Activated T-helper 2 cell treated with anti-CD3 and anti-CD28 coated beads, Interferon-gamma antibody, Interleukin-2, Interleukin-4, amounts not matched to agents 10 μg/mL and 5 μg/mL and 100 μg/mL, durations not matched to agents 14 hours and 24 hours and 36 hours (primary cell): Measurements from ENCODE around the gene EEPD1. TPM values are rescaled to one million over a fixed set of nuclear protein-coding genes. Genes with fewer than 3 reads are reported as not detected.
"Not testable (repeated sequence)": the region's sequence is repeated elsewhere in the genome, so short reads cannot be mapped to it uniquely, and the experiment has no call there.

Experiments used
- DNase-seq: peaks from one replicate; pipeline ENCODE4 v3.0.0; 2021; ENCODE audit warnings: low spot score
- H3K27ac Mint-ChIP-seq: one replicate; pipeline ENCODE4 v1.8.0; 2021; ENCODE audit warnings: mixed read lengths
- H3K27me3 Mint-ChIP-seq: one replicate; pipeline ENCODE4 v1.8.0; 2021; ENCODE audit warnings: low read depth, mixed read lengths
- H3K36me3 Mint-ChIP-seq: one replicate; pipeline ENCODE4 v1.8.0; 2021; ENCODE audit warnings: low read depth, mixed read lengths
- H3K4me1 Mint-ChIP-seq: one replicate; pipeline ENCODE4 v1.8.0; 2021; ENCODE audit warnings: low read depth, mixed read lengths
- H3K4me3 Mint-ChIP-seq: one replicate; pipeline ENCODE4 v1.8.0; 2021; ENCODE audit warnings: low read depth, mild to moderate bottlenecking, moderate library complexity, mixed read lengths
- H3K9me3 Mint-ChIP-seq: one replicate; pipeline ENCODE4 v1.8.0; 2021; ENCODE audit warnings: mixed read lengths
- intact Hi-C: fragments of 100-400 bp; cut with micrococcal nuclease; formaldehyde crosslinking; loops from one replicate; pipeline ENCODE4 v1.15.1; 2023
- total RNA-seq: library from RNA; stranded (reverse); gene quantifications from 2 replicates; pipeline ENCODE4 v1.2.3, GENCODE V29; 2022

EEPD1 gene
- total RNA-seq, 1 donor from 2014 or later, result 0.57 TPM

DNA sequence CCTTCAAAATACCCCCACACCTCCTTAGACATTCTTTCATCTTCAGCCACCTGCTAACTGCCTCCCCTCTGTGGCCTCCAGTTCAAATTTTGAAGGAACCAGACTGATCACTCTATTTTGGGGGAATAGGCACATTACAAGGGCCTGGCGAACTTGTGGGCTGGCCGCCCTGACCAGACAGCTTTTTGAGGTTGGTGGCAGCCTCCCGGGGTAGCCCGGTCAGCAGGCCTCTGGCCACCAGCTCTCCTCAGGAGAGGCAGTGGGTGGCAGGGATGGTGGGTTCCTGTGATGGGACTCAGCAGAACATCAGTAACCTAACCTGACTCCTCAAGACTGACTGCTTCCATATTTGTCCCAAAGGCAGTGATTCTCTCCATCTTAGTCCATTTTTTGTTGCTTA lies 17.4 kb upstream of the EEPD1 start:
- Mint-ChIP-seq H3K27me3 (peaks cover 14% of the 10 kb centered on the region), H3K9me3 (no peaks in the 10 kb centered on the region), H3K27ac (no peak overlapping the region), H3K4me1 (peaks cover 8% of the 10 kb centered on the region), H3K36me3 (no peaks in the 10 kb centered on the region), H3K4me3 (no peak overlapping the region)
- intact Hi-C loops, result no loop called here
- no peak for DNase-seq

- H3K36me3 Mint-ChIP-seq, result no peaks in the 10 kb centered on the region
- no peak for DNase-seq
- intact Hi-C loops, result no loop called here
Measured at GRCh38 chr7:36137258-36137657, 15.8 kb upstream of the EEPD1 start.

GRCh38 chr7:36137754-36138153 lies 15.3 kb upstream of the EEPD1 start:
- H3K36me3 Mint-ChIP-seq, result no peaks in the 10 kb centered on the region
- no peak overlapping the region for H3K4me3 Mint-ChIP-seq
- no peak for DNase-seq
- H3K9me3 Mint-ChIP-seq, result no peaks in the 10 kb centered on the region
- peaks cover 18% of the 10 kb centered on the region for H3K27me3 Mint-ChIP-seq
- intact Hi-C loops, result no loop called here
- H3K27ac Mint-ChIP-seq, result no peak overlapping the region
- H3K4me1 Mint-ChIP-seq, result peaks cover 8% of the 10 kb centered on the region

More at GRCh38 chr7:36137258-36137657, 15.8 kb upstream of the EEPD1 start:
- Mint-ChIP-seq H3K27me3 (peaks cover 17% of the 10 kb centered on the region), H3K9me3 (no peaks in the 10 kb centered on the region), H3K4me1 (peaks cover 8% of the 10 kb centered on the region), H3K4me3 (no peak overlapping the region), H3K27ac (no peak overlapping the region)

- no peak for DNase-seq
- Mint-ChIP-seq H3K27ac (no peak overlapping the region), H3K27me3 (peaks cover 18% of the 10 kb centered on the region), H3K36me3 (no peaks in the 10 kb centered on the region), H3K4me3 (no peak overlapping the region), H3K9me3 (no peaks in the 10 kb centered on the region), H3K4me1 (peaks cover 8% of the 10 kb centered on the region)
- intact Hi-C loops, result no loop called here
Measured at GRCh38 chr7:36138209-36138608, 14.8 kb upstream of the EEPD1 start.

GRCh38 chr7:36141351-36141750 lies 11.7 kb upstream of the EEPD1 start:
- DNase-seq, result no peak
- Mint-ChIP-seq H3K27ac (no peak overlapping the region), H3K4me3 (no peak overlapping the region), H3K27me3 (peaks cover 38% of the 10 kb centered on the region), H3K4me1 (peaks cover 8% of the 10 kb centered on the region), H3K9me3 (no peaks in the 10 kb centered on the region), H3K36me3 (no peaks in the 10 kb centered on the region)
- intact Hi-C loops, result no loop called here

DNA sequence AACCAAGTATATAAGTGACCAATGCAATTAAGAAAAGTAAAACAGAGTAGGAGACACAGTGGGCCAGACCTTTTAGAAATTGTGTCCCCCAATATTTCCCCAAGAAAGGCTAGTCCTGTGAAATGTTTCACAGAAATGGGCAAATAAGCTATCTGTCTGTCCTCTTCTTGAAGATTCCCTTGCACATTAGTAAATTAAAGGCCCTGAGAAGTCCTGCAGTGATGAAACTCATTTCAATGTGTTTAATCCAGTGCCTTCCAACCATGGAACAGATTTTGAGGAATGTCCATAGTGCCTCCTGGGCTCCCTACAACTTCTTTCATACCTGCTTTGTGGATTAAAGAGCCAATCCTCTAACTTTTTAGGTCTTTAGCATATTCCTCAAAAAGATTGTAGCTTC lies 11.2 kb upstream of the EEPD1 start:
- DNase-seq, result no peak
- peaks cover 38% of the 10 kb centered on the region for H3K27me3 Mint-ChIP-seq
- no peaks in the 10 kb centered on the region for H3K9me3 Mint-ChIP-seq
- H3K4me1 Mint-ChIP-seq, result peaks cover 7% of the 10 kb centered on the region
- no peak overlapping the region for H3K4me3 Mint-ChIP-seq
- intact Hi-C loops, result no loop called here
- no peaks in the 10 kb centered on the region for H3K36me3 Mint-ChIP-seq
- H3K27ac Mint-ChIP-seq, result no peak overlapping the region

GRCh38 chr7:36144189-36144588 lies 8.9 kb upstream of the EEPD1 start:
- H3K27ac Mint-ChIP-seq, result no peak overlapping the region
- no peak for DNase-seq
- H3K36me3 Mint-ChIP-seq, result no peaks in the 10 kb centered on the region
- peaks cover 33% of the 10 kb centered on the region for H3K27me3 Mint-ChIP-seq
- no peak overlapping the region for H3K4me3 Mint-ChIP-seq
- intact Hi-C loops, result no loop called here
- no peaks in the 10 kb centered on the region for H3K9me3 Mint-ChIP-seq
- no peaks in the 10 kb centered on the region for H3K4me1 Mint-ChIP-seq

DNA sequence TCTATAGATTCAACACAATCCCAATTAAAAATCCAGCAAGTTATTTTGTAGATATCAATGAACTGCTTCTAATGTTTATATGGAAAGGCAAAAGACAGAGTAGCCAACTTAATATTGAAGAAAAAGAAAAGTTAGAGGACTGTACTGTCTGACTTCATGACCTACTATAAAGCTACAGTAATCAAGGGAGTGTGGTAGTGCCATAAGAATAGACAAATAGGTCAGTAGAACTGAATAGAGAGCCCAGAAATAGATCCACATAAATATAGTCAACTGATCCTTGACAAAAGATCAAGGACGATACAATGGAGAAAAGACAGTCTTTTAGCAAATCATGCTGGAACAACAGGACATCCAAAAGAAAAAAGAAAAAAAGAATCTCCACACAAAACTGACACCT lies 7.4 kb upstream of the EEPD1 start:
- H3K36me3 Mint-ChIP-seq, result no peaks in the 10 kb centered on the region
- H3K27me3 Mint-ChIP-seq, result peaks cover 31% of the 10 kb centered on the region
- no peak overlapping the region for H3K27ac Mint-ChIP-seq
- intact Hi-C loops, result no loop called here
- no peak overlapping the region for H3K4me3 Mint-ChIP-seq
- H3K4me1 Mint-ChIP-seq, result no peaks in the 10 kb centered on the region
- H3K9me3 Mint-ChIP-seq, result no peaks in the 10 kb centered on the region
- no peak for DNase-seq

GRCh38 chr7:36147361-36147760 lies 5.7 kb upstream of the EEPD1 start:
- Mint-ChIP-seq H3K4me1 (peaks cover 3% of the 10 kb centered on the region), H3K27ac (no peak overlapping the region), H3K27me3 (peaks cover 24% of the 10 kb centered on the region), H3K9me3 (no peaks in the 10 kb centered on the region), H3K36me3 (no peaks in the 10 kb centered on the region), H3K4me3 (no peak overlapping the region)
- no peak for DNase-seq
- intact Hi-C loops, result no loop called here

DNA sequence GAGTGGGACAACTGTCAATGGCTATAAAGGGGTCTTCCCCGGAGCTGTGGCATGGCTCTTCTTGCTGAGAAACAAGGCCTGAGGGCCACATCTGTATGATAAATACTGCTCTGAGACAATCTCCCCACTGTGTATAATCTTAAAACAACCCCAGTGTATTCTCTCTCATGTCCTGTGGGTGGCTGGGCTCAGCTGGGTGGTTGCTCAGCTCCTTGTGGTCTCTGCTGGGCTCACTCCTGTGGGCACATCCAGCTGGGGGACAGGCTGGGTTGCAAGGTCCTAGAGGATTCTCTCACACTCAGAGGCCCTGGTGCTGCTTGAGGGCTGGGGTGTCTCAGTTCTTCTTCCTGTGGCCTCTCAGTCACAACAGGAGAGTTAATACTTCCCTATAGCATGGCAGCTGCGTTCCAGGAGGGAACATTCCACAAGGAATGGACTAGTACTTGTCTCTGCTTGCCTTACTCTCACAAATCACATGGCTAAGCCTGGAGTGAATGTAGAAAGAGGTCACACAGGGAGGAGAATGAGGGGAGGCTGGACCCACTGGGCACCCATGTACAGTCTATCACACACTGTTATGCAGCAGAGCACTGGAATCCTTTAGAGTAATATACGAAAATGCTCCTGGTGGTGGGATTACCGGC lies 4.5 kb upstream of the EEPD1 start:
- Mint-ChIP-seq H3K27ac (no peak overlapping the region), H3K4me3 (no peak overlapping the region), H3K27me3 (peaks cover 23% of the 10 kb centered on the region), H3K4me1 (peaks cover 4% of the 10 kb centered on the region), H3K36me3 (no peaks in the 10 kb centered on the region), H3K9me3 (no peaks in the 10 kb centered on the region)
- intact Hi-C loops, result no loop called here
- no peak for DNase-seq

- DNase-seq, H3K27ac Mint-ChIP-seq, H3K36me3 Mint-ChIP-seq, H3K4me3 Mint-ChIP-seq, intact Hi-C loops, H3K4me1 Mint-ChIP-seq, H3K9me3 Mint-ChIP-seq: not testable (repeated sequence)
- peaks cover 29% of the 10 kb centered on the region for H3K27me3 Mint-ChIP-seq
Measured at GRCh38 chr7:36149240-36149639, 3.8 kb upstream of the EEPD1 start.

DNA sequence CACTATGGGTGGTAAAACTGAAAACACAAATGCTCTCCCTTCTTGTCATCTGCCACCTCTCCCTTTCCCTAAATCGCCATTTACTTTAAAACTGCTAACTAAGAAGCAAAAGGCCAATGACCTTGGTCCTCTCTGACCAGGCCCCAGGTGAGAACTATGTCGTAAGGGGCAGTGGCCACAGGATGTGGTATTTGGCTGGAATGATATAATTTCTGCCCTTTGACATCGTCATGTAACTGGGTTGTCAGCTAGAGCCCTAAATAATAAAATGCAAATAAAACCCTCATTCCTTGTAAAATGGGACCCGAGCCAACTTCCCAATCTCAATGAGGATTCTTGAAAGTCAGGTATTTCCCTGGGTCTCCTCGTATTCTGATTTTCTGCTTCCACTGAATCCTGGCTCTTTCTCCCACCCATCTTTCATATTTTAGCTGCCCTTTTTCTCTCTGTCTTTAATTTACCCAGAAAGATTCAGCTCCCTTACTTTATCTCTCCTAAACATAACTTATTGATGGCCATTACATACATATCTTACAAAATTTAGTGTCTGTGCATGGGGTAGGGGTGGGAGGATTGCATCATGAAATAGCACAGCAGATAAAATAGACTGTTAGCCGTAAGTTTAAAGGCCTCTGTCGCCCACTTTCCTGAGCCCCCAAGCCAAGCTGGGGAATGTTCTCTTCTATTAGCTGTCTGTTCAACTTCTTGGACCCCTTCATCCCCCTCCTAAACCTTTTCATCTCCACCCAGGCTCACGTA lies 3.2 kb upstream of the EEPD1 start:
- no peaks in the 10 kb centered on the region for H3K36me3 Mint-ChIP-seq
- peaks cover 25% of the 10 kb centered on the region for H3K27me3 Mint-ChIP-seq
- no peak overlapping the region for H3K27ac Mint-ChIP-seq
- intact Hi-C loops, result loop anchor here (5.0 kb wide), 1 partner anchor 33 kb away; no protein-coding TSS in a partner anchor
- no peaks in the 10 kb centered on the region for H3K9me3 Mint-ChIP-seq
- peaks cover 6% of the 10 kb centered on the region for H3K4me1 Mint-ChIP-seq
- DNase-seq, result no peak
- H3K4me3 Mint-ChIP-seq, result no peak overlapping the region

- Mint-ChIP-seq H3K27me3 (peaks cover 24% of the 10 kb centered on the region), H3K9me3 (no peaks in the 10 kb centered on the region), H3K27ac (no peak overlapping the region), H3K4me3 (peak overlapping the region; percentile 67), H3K4me1 (peaks cover 9% of the 10 kb centered on the region), H3K36me3 (no peaks in the 10 kb centered on the region)
- intact Hi-C loops, result loop anchor here (2.0 to 5.0 kb wide), 4 partner anchors 35 to 1115 kb away; partner anchors contain the start of gene DPY19L1
- no peak for DNase-seq
Measured at GRCh38 chr7:36151921-36152755, 916 bp upstream of the EEPD1 start.
